Activated CD8-positive, alpha-beta T cell treated with anti-CD3 and anti-CD28 coated beads, Interleukin-2, amount 10 ng/mL, durations not matched to agents 7 days and 5 days (primary cell): ENCODE data around the gene TP53TG3E. TPM values are rescaled to one million over a fixed set of nuclear protein-coding genes. Genes with fewer than 3 reads are reported as not detected.
"Not testable (repeated sequence)": the region's sequence is repeated elsewhere in the genome, so short reads cannot be mapped to it uniquely, and the experiment has no call there.

ENCODE experiments used
- ATAC-seq: fragments of 150-1000 bp; cut with Tn5 transposase; one replicate; pipeline ENCODE4 v1.10.0; 2021; ENCODE audit warnings: moderate library complexity
- CTCF ChIA-PET: fragments of 350-600 bp; sonication (Branson Sonifier 250); formaldehyde crosslinking; loops from one replicate; lab custom pipeline; 2021; ENCODE audit warnings: antibody characterized with exemption; lab: Charles Lee
- POLR2A ChIA-PET: fragments of 350-600 bp; sonication (Branson Sonifier 250); formaldehyde crosslinking; loops from one replicate; lab custom pipeline; 2021; ENCODE audit warnings: antibody characterized with exemption; lab: Charles Lee
- DNase-seq: peaks from one replicate; pipeline ENCODE4 v3.0.0-alpha.2; 2020
- H3K27ac Mint-ChIP-seq: one replicate; pipeline ENCODE4 v1.8.0; 2021; ENCODE audit warnings: mild to moderate bottlenecking, mixed read lengths
- H3K27me3 Mint-ChIP-seq: one replicate; pipeline ENCODE4 v1.8.0; 2021; ENCODE audit warnings: low read depth, mixed read lengths
- H3K36me3 Mint-ChIP-seq: one replicate; pipeline ENCODE4 v1.8.0; 2021; ENCODE audit warnings: low read depth, mixed read lengths
- H3K4me1 Mint-ChIP-seq: one replicate; pipeline ENCODE4 v1.8.0; 2021; ENCODE audit warnings: low read depth, mixed read lengths
- H3K4me3 Mint-ChIP-seq: one replicate; pipeline ENCODE4 v1.8.0; 2021; ENCODE audit warnings: mild to moderate bottlenecking, mixed read lengths
- H3K9me3 Mint-ChIP-seq: one replicate; pipeline ENCODE4 v1.8.0; 2022; ENCODE audit warnings: mixed read lengths; ENCODE audit not compliant: insufficient read depth
- total RNA-seq, 2 experiments: library from RNA; stranded (reverse); gene quantifications; one replicate each; pipeline ENCODE4 v1.2.3, GENCODE V29; 2021

Gene TP53TG3E, protein sequence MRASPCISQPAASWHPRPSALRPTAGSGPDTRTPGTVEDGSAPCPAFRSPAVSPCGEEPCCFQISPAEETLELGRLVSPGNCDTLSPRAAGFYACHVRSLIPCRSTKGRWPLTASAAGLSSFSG
- not detected for total RNA-seq

DNA sequence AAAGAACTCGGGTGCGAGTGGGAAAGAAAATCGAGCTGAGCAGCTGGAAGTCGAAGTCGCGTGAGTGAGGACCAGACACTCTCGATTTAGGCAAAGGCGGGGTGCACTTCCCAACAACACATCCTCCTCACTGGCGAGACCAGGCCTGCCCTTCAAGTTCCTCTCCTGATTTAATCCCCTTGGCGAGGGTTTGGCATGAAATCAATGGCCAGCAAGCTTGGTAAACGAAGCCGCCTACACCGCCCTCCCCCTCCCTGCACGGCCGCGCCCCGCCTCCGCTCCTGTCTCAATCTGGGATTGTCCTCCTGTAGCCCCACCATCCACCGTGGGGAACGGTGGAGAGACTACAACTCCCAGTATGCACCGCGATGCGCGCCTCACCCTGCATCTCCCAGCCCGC, at the start of gene TP53TG3E:
TSS of gene TP53TG3E (plus strand) at position 301 of the 400 bp plus-strand sequence. CDS start at position 369, 68 bp downstream.
- CTCF ChIA-PET, H3K4me3 Mint-ChIP-seq, POLR2A ChIA-PET, DNase-seq, H3K27ac Mint-ChIP-seq, H3K27me3 Mint-ChIP-seq, H3K36me3 Mint-ChIP-seq, ATAC-seq, H3K4me1 Mint-ChIP-seq, H3K9me3 Mint-ChIP-seq: not testable (repeated sequence)

DNA sequence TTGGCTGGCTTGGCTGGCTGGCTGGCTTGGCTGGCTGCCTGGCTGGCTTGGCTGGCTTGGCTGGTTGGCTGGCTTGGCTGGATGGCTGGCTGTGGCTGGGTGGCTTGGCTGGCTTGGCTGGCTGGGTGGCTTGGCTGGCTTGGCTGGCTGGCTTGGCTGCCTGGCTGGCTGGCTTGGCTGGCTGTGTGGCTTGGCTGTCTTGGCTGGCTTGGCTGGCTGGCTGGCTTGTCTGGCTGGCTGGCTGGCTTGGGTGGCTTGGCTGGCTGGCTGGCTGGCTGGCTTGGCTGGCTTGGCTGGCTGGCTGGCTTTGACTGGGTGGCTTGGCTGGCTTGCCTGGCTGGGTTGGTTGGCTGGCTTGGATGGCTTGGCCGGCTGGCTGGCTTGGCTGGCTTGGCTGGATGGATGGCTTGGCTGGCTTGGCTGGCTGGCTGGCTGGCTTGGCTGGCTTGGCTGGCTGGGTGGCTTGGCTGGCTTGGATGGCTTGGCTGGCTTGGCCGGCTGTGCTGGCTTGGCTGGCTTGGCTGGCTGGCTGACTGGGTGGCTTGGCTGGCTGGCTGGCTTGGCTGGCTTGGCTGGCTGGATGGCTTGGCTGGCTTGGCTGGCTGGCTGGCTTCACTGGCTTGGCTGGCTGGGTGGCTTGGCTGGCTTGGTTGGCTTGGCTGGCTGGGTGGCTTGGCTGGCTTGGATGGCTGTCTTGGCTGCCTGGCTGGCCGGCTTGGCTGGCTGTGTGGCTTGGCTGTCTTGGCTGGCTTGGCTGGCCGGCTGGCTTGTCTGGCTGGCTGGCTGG, 32.3 kb downstream of the TP53TG3E start:
- POLR2A ChIA-PET, H3K4me1 Mint-ChIP-seq, H3K27ac Mint-ChIP-seq, ATAC-seq, CTCF ChIA-PET, H3K36me3 Mint-ChIP-seq, H3K9me3 Mint-ChIP-seq, H3K4me3 Mint-ChIP-seq, H3K27me3 Mint-ChIP-seq: not testable (repeated sequence)
- DNase-seq: peak; percentile 49

DNA sequence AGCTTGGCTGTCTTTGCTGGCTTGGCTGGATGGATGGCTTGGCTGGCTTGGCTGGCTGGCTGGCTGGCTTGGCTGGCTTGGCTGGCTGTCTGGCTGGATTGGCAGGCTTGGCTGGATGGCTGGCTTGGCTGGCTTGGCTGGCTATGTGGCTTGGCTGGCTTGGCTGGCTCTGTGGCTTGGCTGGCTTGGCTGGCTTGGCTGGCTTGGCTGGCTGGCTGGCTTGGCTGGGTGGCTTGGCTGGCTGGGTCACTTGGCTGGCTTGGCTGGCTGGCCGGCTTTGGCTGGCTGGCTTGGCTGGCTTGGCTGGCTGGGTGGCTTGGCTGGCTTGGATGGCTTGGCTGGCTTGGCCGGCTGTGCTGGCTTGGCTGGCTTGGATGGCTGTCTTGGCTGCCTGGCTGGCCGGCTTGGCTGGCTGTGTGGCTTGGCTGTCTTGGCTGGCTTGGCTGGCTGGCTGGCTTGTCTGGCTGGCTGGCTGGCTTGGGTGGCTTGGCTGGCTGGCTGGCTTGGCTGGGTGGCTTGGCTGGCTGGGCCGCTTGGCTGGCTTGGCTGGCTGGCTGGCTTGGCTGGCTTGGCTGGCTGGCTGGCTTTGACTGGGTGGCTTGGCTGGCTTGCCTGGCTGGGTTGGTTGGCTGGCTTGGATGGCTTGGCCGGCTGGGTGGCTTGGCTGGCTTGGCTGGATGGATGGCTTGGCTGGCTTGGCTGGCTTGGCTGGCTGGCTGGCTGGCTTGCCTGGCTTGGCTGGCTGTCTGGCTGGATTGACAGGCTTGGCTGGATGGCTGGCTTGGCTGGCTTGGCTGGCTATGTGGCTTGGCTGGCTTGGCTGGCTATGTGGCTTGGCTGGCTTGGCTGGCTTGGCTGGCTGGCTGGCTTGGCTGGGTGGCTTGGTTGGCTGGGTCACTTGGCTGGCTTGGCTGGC, 33.8 kb downstream of the TP53TG3E start:
- H3K27me3 Mint-ChIP-seq, H3K4me3 Mint-ChIP-seq, H3K9me3 Mint-ChIP-seq, H3K27ac Mint-ChIP-seq, ATAC-seq, POLR2A ChIA-PET, H3K4me1 Mint-ChIP-seq, H3K36me3 Mint-ChIP-seq, CTCF ChIA-PET: not testable (repeated sequence)
- DNase-seq: peak; percentile 34

DNA sequence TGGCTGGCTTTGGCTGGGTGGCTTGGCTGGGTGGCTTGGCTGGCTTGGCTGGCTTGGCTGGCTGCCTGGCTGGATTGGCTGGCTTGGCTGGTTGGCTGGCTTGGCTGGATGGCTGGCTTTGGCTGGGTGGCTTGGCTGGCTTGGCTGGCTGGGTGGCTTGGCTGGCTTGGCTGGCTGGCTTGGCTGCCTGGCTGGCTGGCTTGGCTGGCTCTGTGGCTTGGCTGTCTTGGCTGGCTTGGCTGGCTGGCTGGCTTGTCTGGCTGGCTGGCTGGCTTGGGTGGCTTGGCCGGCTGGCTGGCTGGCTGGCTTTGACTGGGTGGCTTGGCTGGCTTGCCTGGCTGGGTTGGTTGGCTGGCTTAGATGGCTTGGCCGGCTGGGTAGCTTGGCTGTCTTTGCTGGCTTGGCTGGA, 34.4 kb downstream of the TP53TG3E start:
- POLR2A ChIA-PET, CTCF ChIA-PET, H3K4me3 Mint-ChIP-seq, H3K27ac Mint-ChIP-seq, H3K36me3 Mint-ChIP-seq, ATAC-seq, H3K9me3 Mint-ChIP-seq, H3K27me3 Mint-ChIP-seq, H3K4me1 Mint-ChIP-seq: not testable (repeated sequence)
- DNase-seq: peak; percentile 21

DNA sequence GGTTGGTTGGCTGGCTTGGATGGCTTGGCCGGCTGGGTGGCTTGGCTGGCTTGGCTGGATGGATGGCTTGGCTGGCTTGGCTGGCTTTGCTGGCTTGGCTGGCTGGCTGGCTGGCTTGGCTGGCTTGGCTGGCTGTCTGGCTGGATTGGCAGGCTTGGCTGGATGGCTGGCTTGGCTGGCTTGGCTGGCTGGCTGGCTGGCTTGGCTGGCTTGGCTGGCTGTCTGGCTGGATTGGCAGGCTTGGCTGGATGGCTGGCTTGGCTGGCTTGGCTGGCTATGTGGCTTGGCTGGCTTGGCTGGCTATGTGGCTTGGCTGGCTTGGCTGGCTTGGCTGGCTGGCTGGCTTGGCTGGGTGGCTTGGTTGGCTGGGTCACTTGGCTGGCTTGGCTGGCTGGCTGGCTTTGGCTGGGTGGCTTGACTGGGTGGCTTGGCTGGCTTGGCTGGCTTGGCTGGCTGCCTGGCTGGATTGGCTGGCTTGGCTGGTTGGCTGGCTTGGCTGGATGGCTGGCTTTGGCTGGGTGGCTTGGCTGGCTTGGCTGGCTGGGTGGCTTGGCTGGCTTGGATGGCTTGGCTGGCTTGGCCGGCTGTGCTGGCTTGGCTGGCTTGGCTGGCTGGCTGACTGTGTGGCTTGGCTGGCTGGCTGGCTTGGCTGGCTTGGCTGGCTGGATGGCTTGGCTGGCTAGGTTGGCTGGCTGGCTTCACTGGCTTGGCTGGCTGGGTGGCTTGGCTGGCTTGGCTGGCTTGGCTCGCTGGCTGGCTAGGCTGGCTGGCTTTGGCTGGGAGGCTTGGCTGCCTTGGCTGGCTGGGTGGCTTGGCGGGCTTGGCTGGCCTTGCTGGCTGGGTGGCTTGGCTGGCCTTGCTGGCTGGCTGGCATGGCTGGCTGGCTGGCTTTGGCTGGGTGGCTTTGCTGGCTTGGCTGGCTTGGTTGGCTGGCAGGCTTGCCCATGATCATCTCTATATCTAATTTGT, 35.3 kb downstream of the TP53TG3E start:
- H3K27ac Mint-ChIP-seq, POLR2A ChIA-PET, CTCF ChIA-PET, H3K4me1 Mint-ChIP-seq, H3K27me3 Mint-ChIP-seq, H3K36me3 Mint-ChIP-seq, ATAC-seq, H3K4me3 Mint-ChIP-seq, H3K9me3 Mint-ChIP-seq: not testable (repeated sequence)
- DNase-seq: peak; percentile 32

Other genes starting within 250 kb of the TP53TG3E start
- gene TP53TG3C, start 110.1 kb upstream of the TP53TG3E start, total RNA-seq: not detected
- gene TP53TG3B, start 56.5 kb downstream of the TP53TG3E start, total RNA-seq: not detected
- gene TP53TG3F, start 155.3 kb downstream of the TP53TG3E start, total RNA-seq: not detected